NCI-H524 treated with DMSO at 0.1 percent for 48 hours (cell line): ENCODE results near the gene RAPGEF1.
"Not testable (repeated sequence)": the region's sequence is repeated elsewhere in the genome, so short reads cannot be mapped to it uniquely, and the experiment has no call there.

ENCODE experiments used
- DNase-seq: peaks from one replicate; lab custom pipeline; 2025; lab: John Stamatoyannopoulos, UW

RAPGEF1 gene

DNA sequence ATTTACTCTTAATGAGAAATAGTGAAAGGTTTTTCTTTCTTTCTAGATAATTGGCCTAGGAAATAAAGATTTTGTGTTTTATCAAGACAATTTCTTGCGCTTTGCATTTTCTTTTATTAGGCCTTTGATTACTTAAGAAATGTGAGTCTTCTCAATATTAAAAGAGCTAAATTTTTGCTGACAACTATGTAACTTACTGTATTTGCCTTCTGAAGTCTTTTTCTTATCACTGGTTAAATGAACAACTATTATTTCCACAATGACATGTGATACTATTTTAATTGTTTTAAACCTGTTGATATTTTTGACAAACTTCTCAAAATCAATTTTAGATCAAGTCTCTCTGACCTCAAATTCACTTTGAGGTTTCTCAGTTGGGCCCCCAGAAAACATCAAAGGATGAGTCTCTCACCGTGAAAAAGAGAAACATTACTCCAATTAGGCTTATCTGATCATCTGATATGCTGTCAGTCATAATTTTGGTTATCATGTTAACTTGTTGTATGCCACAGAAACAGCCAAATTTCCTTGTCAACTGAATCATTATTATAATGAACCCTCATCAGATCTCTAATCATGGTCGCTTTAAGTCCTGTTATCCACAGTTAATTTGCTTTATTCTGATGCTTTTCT lies 48.8 kb downstream of the RAPGEF1 start:
- no peak for DNase-seq

DNA sequence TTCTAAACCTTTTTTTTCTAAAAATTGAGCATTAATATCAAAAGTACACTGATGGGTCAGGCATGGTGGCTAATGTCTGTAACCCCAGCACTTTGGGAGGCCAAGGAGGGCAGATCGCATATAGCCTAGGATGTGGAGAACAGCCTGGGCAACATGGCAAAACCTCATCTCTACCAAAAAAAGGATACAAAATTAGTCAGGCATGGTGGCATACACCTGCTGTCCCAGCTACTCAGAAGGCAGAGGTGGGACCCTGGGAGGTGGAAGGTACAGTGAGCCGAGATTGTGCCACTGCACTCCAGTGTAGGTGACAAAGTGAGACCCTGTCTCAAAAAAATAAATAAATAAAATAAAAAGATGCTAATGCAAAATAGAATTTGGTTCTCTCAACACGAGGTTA lies 49.4 kb downstream of the RAPGEF1 start:
- no peak for DNase-seq

DNA sequence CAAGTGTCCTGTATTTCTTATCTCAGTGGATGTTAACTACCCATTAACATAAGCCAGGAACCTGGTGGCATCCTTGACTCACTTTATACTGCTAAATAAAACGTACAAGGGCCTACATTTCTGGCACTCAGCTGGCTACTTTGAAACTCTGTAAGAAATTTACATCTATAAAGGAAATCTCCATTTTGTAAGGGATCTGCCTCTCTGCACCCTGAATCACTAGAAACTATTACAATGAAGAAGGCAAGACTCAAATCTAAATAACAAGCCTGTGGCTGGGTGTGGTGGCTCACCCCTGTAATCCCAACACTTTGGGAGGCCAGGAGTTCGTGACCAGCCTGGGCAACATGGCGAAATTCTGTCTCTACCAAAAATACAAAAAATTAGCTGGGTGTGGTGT lies 51.5 kb downstream of the RAPGEF1 start:
- no peak for DNase-seq

DNA sequence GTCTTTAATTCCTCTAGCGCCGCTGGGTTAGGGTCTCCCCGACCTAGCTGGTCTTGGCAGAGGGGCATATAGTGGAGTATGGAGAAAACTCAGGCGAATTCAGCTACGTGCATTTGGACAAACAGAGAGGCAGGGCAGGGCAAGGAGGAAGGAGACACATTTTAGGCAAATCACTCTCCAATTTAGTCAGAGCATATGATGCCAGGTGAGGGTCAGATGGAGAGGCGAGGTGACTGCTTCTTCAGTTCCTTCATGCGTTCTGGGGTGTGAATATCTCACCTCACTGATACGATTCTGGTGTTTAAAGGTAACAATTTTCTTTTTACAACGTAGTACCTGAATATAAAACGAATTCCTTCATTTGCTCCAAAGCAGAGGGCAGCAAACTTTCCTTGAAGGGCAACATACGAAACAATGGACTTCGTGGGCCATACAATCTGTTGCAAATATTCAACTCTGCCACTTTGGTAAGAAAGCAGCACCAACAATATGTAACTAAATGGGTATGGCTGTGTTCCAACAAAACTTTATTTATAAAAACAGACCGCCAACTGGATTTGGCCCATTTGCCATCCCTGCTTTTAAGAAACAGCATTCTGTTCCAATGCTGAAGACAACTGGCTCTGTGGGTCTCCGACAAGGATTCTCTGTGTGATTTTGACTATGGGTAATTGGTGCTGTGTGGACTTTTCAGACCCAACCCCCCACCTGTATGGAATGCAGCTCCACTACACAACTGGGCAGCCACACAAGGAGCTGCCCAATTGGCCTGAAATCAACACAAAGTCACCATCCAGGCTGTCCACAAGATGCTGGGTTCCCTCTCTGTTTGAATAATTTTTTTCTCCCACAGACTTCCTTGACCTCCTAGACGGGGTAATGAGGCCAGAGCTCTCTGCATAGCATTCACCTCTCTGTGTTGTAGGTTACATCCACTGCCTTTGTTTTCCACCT lies 53.8 kb downstream of the RAPGEF1 start:
- DNase-seq: no peak

DNA sequence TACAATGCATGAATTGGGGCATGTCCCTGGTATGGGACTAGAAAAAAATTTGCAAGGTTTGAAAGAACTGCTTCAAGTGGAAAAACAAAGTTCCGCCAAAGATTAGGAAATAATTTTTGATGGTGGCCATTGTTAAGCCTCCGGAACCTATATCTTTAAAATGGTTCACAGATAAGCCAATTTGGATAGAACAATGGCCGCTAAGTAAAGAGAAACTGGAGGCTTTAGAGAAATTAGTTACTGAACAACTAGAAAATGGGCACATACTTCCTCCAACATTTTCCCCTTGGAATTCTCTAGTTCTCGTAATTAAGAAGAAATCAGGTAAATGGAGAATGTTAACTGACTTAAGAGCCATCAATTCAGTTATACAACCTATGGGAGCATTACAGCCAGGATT lies 56.8 kb downstream of the RAPGEF1 start:
- DNase-seq: not testable (repeated sequence)

DNA sequence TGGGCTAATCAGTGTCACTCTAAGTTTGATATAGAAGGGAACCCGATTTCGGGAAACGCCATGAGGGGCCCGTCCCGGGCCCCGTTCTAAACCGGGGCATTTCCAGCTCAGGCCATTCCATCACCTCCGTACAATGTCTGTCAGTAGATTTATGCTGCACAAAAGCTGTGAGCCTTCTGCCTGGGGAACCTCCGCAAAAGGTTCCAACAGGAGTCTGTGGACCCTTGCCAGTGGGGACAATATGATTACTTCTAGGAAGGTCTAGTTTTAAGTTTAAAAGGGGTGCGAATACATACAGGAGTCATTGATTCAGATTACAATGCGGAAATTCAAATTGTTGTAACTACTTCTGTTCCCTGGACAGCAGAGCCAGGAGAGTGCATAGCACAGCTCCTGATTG lies 57.6 kb downstream of the RAPGEF1 start:
- no peak for DNase-seq

DNA sequence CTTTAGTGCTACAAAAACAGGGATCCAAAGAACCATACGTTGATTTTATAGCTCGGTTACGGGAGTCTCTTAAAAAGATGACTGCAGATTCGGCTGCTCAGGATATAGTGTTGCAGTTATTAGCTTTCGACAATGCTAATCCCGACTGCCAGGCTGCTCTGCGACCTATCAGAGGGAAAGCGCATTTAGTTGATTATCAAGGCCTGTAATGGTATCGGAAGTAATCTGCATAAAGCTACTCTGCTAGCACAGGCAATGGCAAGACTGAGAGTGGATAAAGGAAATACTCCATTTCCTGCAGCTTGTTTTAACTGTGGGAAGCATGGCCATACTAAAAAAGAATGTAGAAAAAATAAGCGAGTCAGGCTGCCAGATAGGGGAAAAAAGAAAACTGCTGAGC lies 58.0 kb downstream of the RAPGEF1 start:
- not testable (repeated sequence) for DNase-seq

DNA sequence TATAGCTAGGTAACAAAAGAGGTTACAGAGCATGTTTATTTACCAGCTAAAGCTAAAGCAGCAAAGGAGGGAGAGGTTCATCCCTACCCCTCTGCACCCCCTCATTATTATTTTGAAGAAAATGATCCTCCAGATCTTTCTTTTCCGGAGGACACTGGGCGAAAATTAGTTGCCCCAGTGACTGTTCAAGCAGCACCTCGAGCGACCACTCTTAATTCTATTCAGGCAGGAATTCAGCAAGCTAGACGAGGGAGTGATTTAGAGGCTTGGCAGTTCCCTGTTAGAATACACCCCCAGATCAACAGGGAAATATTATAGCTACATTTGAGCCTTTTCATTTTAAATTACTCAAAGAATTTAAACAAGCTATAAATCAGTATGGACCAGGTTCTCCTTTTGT lies 58.8 kb downstream of the RAPGEF1 start:
- DNase-seq: not testable (repeated sequence)

DNA sequence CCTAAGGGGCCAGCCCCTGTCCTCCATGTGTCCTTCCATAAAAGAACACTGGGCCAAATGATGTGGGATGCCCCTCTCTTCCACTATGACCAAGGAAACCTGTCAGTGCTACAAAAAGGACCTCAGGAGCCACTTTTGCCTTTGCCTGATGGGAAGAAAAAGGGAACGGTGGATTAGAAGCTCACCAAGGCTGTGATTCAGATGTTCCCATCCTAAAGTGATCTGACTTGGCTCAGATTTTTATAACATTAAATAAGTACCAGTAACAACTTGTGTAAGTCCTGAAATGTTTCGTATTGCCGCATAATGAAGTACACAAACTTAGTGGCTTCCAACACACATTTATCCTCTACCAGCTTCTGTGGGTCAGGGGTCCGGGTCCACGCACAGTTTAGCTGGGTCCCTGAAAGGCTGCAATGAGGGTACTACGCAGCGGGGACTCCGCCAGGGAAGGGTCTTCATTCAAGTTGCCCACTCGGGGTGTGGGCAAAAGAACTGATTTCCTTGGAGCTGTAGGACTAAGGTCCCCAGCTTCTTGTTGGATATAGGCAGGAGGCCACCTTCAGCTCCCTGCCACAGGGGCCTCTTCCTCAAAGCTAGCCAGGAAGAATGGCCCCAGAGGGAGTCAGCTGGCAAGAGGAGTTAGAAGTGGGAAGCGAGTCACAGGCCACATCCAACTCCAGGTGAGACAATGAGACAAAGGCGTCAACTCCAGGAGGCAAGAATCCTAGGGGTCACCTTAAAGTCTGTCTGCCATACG lies 60.4 kb downstream of the RAPGEF1 start:
- DNase-seq: no peak

DNA sequence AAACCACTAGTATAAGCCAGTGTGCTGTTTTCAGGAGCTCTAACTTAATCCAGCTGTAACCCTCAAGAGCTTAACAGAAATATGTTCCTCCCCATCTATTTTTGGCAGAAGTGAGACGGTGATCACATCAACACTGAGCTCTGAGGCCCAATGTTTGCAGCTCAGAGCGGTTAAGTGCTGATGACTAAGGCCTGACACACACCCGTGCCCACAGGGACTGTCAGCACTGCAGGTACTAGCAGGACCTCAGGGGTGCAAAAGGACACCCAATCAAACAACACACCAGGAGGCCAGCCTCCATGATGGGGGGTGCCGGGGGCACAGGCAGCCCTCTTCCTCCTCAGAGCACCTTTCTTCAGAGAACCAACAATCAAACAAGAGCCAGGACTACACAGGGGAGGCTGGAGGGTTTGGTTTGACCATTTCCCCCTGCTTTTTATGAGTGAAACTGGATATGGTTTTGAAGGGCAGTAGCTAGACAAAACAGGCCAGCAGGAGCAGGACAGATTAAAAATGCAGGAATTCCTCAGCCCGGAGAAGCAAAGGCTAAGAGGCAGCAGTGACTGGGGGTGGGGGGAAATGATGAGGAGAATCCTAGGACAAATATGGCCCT lies 61.3 kb downstream of the RAPGEF1 start:
- peak; percentile 12 for DNase-seq

DNA sequence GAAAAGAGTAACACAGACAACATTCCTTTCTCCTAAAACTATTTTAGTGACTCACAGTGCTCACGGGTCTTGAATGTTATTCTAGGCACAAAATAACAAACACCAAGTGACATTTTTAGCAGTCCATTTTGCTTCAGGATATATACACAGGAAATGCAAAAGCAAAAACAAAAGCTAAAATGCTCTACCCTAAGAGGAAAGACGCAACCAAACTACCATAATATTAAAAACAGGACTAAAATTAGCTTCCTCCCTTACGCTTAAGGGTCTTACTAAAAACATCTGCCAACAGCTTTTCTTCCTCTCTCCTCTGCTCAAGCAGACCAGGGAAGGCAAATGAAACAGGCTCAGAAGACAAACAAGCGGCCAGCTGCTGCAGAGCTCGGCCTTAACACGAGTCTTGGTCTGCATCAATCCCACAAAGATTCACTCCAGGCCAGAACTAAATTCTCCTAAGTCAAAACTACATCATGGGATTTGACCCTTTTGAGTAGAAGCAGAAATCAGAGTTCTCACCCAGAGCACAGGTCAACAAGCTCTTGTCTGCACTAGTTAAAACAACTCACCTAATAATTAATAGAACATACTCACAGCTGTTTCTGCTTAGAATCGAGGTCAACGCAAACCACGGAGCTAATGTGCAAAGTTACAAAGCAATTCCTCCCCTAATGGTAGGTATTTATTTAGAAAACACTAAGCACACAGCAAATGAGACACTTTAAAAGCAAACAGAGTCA lies 62.3 kb downstream of the RAPGEF1 start:
- DNase-seq: peak; percentile 44

DNA sequence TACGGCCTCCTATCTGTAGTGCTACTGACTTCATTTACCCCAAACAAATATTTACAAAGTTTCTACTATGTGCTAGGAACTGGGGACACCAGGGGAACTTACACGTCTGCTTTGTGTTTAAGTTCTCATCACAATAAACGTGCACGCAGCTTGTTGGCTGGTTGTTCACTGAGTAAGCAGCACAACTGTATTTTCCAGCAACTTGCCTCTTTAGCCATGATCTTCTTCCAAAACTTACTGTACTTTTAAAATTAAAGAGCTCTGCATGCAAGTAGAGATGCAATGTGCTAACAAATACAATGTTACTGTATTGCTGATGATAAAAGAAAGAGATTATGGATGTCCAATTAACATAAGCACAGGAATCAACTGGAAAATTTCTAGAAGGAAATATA lies 62.8 kb downstream of the RAPGEF1 start:
- DNase-seq: no peak

DNA sequence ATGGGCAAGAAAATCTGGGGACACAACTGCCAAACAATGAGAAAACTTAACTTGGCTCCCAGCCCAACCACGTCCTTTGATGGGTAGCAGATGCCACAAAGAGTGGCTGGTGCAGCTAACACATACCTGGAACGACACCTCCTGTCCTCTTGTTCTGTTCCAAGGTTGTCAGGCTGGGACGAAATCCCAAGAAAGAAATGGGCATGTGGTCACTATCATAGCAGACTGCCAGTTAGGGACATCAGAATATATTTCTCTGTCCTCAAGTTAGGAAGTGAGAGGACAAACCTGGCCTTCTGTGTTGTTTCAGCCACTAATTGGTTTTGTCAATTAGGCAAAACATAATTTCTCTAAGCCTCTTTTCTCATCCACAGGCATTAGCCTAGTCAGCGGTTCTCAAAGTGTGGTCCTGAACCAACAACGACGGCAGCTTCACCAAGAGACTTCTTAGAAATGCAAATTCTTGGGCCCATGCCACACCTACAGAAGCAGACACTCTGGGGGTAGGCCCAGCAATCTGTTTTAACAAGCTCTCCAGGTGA lies 63.4 kb downstream of the RAPGEF1 start:
- DNase-seq: no peak

DNA sequence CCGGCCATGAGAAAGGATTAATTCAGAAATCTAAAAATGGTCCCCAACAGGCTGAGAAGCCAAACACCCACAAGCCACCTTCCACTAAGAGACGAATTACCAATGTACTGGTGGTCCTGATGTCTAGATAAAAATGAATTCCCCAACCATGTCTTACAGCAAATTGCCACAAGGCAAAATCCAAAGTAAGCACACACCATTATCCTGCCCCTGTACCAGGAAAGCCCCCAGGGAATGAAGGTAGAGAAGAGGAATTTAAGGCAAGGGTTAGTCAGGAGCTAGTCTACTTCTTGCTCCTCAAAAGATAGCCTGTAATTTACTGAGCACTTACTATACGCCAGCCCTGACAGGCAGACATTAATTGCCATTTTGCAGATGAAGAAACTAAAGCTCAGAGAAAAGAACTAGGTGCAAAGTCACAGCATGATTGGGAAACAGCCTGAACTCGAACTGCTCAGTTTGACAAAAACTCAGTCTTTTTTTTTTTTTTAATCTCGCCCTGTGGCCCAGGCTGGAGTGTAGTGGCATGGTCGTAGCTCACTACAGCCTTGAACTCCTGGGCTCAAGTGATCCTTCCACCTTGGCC lies 64.3 kb downstream of the RAPGEF1 start:
- DNase-seq: no peak

DNA sequence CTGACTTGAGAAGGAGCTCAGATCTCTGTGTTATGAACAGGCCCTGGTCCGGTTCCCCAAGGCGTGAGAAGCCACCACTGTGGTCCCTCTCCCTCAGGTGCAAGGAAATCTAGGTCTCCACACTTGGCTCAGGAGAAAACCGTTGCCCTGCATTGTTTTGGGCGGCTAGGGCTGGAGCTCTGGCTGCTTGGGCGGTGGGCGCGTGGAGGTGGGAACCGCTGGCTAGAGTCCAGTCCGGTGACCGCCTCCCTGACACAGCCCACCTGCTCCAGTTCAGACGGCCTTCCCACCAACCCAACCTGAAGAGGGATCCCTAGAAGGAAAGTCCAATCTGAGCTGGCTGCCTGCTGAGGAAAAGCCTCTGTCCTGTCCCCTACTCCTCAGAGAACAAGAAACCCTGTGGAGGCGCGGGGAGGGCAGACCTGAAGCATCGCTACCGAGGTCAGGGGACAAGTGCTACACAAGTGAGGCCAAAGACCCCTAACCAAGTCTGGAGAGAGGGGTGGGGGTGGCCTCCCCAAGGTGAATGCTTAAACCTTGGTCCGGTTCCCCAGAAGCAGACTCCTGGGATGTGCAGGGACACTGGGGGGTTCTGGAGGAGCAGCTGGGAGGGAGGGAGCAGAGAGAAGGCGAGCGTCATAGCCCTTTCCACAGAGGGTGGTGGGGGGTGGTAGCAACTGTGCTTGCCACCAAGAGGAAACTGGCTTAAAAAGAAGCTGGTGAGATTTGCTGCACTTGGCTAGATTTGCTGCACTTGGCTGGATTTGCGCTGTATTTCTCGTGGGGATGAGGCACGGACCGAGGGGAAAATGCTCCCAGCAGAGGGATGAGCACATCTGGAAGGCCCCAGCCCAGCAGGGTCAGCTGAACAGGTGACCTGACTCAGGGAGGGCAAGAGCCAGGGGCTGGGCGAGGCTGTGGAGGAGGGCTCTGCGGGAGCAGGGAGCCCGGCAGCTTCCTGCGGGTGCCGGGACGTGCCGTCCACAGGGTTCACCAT lies 65.2 kb downstream of the RAPGEF1 start:
- DNase-seq: no peak

DNA sequence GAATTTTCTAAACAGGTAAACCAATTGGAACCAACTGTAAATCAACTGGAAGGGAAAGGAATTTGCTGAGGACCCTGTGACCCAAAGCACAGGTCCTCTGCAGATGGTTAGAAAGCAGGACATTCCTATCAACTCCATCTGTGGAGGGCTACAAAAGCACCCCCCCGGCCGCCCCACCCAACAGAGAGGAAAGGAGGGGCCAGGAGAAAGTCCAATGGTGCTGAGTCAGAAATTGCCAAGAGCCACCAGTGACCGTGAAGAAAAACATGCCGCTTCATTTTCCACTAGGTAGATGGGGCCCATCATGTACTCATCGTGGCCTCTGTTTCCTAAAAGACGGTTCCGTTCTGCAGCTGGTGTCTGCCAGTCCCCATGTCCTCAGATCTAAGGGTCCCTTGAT lies 66.3 kb downstream of the RAPGEF1 start:
- DNase-seq: no peak

DNA sequence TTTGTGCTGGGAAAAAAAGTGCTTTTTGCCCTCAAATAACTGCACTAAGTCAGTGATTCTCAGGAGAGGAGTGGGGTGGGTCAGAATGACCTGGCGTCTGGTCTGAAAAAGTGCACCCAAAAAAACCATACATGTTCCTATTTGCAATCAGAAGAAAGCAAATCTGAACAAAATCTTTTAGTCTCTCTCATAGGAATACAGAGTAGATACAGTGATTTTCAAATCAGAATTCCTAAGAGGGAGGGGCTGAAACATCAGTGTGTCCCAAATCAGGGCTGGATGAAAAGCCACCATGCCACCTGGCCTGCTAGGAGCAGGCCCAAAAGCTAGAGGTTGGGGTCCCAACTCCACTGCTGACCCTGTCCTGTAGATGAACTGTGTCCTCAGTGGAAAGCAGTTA lies 66.8 kb downstream of the RAPGEF1 start:
- no peak for DNase-seq

DNA sequence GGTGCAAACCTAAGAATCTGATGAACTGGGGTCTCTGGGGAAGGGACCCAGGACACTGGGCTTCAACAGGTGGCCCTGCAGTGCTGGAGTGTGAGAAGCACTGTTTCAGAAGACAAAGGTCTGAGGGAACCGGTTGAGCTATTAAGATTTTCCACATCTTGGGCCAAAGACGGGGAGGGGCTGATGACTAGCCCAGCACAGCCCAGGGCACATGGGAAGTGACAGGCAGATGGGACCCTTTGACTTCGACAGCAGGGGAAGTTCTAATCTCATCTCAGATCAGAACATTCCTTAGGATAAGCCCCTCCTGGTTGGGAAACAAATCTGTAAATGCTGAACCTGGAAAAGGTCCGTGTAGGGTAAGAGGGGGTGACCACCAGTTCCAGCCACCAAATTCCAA lies 67.4 kb downstream of the RAPGEF1 start:
- DNase-seq: no peak

DNA sequence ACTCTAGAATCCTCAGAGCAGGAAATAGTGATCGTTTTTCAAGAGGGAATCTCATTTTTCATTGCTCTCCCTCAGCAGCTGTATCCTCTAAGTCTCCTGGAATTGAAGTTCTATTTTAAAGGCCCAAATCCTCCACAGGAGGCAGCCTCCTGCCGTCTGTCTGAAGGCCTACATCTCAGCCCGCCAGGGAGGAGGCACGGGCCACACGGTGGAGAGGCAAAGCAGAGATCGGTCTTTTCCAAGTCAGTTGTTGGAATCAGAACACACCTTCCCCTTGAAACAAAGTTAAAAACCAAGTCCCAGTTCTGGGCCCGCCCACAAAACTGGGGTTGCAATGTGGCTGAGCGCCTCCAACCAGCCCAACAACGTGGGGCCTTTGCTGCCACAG lies 68.7 kb downstream of the RAPGEF1 start:
- DNase-seq: no peak
